Measurements from ENCODE around the gene ENTREP3. TPM values are rescaled to one million over a fixed set of nuclear protein-coding genes. Genes with fewer than 3 reads are reported as not detected.

ENTREP3 gene
- total RNA-seq, 2 experiments from 2014 or later, result 9.1 to 59.3 TPM

DNA sequence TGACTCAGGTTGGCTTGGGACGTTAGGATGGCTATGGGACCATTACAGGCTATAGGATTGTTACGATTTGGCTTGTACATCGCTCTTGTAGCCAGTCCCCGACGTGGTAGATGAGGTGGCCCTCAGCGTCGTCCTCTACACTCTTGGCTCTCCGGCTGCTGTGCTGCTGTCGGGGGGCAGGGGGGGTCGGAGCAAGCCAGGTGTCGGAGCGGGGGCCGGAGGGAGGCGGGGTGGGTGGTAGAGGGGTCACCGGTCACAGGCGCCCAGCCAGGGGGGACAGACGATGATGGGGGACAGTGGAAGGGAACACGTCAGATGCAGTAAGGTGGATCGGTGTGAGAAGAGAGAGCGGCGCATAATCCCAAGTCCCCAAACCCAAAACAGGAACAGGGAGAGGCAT is 13.3 kb upstream of the ENTREP3 start:
- Histone ChIP-seq H2AFZ (ENCODE audit: low read length) (no peak overlapping the region), H3K27ac (ENCODE audit: low read depth, low read length, poor library complexity, severe bottlenecking) (no peak overlapping the region), H3K4me2 (ENCODE audit: low read length) (no peak overlapping the region), H4K20me1 (ENCODE audit: insufficient read depth, low read length) (peaks cover 4% of the 10 kb centered on the region; the same call in 1 of the 2 replicates), H3K79me2 (ENCODE audit: insufficient read depth, low read depth, low read length) (peaks cover 29% of the 10 kb centered on the region), H3K36me3 (ENCODE audit: insufficient read depth, low read length) (peaks cover 78% of the 10 kb centered on the region), H3K9me2 (ENCODE audit: insufficient read depth, low read length) (no peaks in the 10 kb centered on the region), H3K4me1 (ENCODE audit: insufficient read depth, low read length, poor library complexity, severe bottlenecking) (peaks cover 13% of the 10 kb centered on the region), H3K4me3 (ENCODE audit: low read depth, low read length, poor library complexity, severe bottlenecking) (no peak overlapping the region), H3K9me3 (ENCODE audit: low read length) (no peaks in the 10 kb centered on the region)
- TF ChIP-seq EZH2phosphoT487 (IDR thresholded peaks at IDR 0.05; ENCODE audit: borderline replicate concordance, low read depth, low read length), result no peak
- TF ChIP-seq, protein P1, sequence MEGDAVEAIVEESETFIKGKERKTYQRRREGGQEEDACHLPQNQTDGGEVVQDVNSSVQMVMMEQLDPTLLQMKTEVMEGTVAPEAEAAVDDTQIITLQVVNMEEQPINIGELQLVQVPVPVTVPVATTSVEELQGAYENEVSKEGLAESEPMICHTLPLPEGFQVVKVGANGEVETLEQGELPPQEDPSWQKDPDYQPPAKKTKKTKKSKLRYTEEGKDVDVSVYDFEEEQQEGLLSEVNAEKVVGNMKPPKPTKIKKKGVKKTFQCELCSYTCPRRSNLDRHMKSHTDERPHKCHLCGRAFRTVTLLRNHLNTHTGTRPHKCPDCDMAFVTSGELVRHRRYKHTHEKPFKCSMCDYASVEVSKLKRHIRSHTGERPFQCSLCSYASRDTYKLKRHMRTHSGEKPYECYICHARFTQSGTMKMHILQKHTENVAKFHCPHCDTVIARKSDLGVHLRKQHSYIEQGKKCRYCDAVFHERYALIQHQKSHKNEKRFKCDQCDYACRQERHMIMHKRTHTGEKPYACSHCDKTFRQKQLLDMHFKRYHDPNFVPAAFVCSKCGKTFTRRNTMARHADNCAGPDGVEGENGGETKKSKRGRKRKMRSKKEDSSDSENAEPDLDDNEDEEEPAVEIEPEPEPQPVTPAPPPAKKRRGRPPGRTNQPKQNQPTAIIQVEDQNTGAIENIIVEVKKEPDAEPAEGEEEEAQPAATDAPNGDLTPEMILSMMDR (conservative IDR thresholded peaks at IDR 0.05; ENCODE audit: low read length), result no peak
- ChIA-PET POLR2A (no interaction called here), CTCF (ENCODE audit: unreplicated experiment) (no interaction called here)
- BruUV-seq (replicated peaks), result no TSS peak
- no peak for DNase-seq (ENCODE audit: low spot score)
- intact Hi-C loops (cut with micrococcal nuclease; ENCODE audit: unreplicated experiment), result no loop called here

DNA sequence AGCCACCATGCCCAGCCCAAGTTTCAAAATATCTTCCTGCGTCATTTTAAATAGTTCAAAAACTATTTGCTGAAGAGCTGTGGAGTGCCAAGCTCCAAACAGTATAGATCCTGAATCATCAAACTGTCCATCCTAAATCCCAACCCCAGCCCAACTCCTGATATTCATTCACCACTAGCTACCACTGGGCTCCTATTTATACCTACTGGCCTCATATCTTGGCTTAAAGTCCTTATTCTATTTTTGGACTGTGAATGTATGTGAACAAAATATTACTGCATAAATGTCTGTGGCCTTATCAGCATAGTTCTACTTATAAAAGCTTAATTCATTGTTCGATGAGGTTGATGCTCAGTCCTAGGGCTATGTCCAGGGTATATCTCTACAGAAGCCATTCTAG is 12.1 kb upstream of the ENTREP3 start:
- ChIA-PET POLR2A (interaction anchor here (0.6 kb wide), 1 partner anchor 15 kb away, joined by 4 read pairs; no protein-coding TSS in a partner anchor), CTCF (ENCODE audit: unreplicated experiment) (no interaction called here)
- Histone ChIP-seq H3K79me2 (ENCODE audit: insufficient read depth, low read depth, low read length) (peaks cover 22% of the 10 kb centered on the region), H3K4me3 (ENCODE audit: low read depth, low read length, poor library complexity, severe bottlenecking) (no peak overlapping the region), H4K20me1 (ENCODE audit: insufficient read depth, low read length) (peaks cover 4% of the 10 kb centered on the region; the same call in 1 of the 2 replicates), H3K9me3 (ENCODE audit: low read length) (no peaks in the 10 kb centered on the region), H3K27ac (ENCODE audit: low read depth, low read length, poor library complexity, severe bottlenecking) (no peak overlapping the region), H3K9me2 (ENCODE audit: insufficient read depth, low read length) (no peaks in the 10 kb centered on the region), H2AFZ (ENCODE audit: low read length) (no peak overlapping the region), H3K4me1 (ENCODE audit: insufficient read depth, low read length, poor library complexity, severe bottlenecking) (peaks cover 18% of the 10 kb centered on the region), H3K4me2 (ENCODE audit: low read length) (no peak overlapping the region), H3K36me3 (ENCODE audit: insufficient read depth, low read length) (peaks cover 91% of the 10 kb centered on the region)
- no TSS peak for BruUV-seq (replicated peaks)
- intact Hi-C loops (cut with micrococcal nuclease; ENCODE audit: unreplicated experiment), result no loop called here
- DNase-seq (ENCODE audit: low spot score), result no peak
- TF ChIP-seq EZH2phosphoT487 (IDR thresholded peaks at IDR 0.05; ENCODE audit: borderline replicate concordance, low read depth, low read length), result no peak
- TF ChIP-seq, protein P1 (conservative IDR thresholded peaks at IDR 0.05; ENCODE audit: low read length), result no peak

GRCh38 chr1:155266553-155266952 is 11.3 kb upstream of the ENTREP3 start:
- CTCF ChIA-PET (ENCODE audit: unreplicated experiment), result no interaction called here
- Histone ChIP-seq H3K4me3 (ENCODE audit: low read depth, low read length, poor library complexity, severe bottlenecking) (no peak overlapping the region), H3K9me2 (ENCODE audit: insufficient read depth, low read length) (no peaks in the 10 kb centered on the region), H4K20me1 (ENCODE audit: insufficient read depth, low read length) (peaks cover 2% of the 10 kb centered on the region; the same call in 1 of the 2 replicates), H3K27ac (ENCODE audit: low read depth, low read length, poor library complexity, severe bottlenecking) (no peak overlapping the region), H3K36me3 (ENCODE audit: insufficient read depth, low read length) (peaks cover 88% of the 10 kb centered on the region), H2AFZ (ENCODE audit: low read length) (no peak overlapping the region), H3K4me1 (ENCODE audit: insufficient read depth, low read length, poor library complexity, severe bottlenecking) (peaks cover 10% of the 10 kb centered on the region), H3K4me2 (ENCODE audit: low read length) (no peak overlapping the region), H3K79me2 (ENCODE audit: insufficient read depth, low read depth, low read length) (peaks cover 17% of the 10 kb centered on the region), H3K9me3 (ENCODE audit: low read length) (no peaks in the 10 kb centered on the region)
- no TSS peak for BruUV-seq (replicated peaks)
- POLR2A ChIA-PET, result interaction anchor here (0.6 to 1.3 kb wide), 2 partner anchors 14 to 94 kb away, joined by 3 to 4 read pairs; no protein-coding TSS in a partner anchor
- DNase-seq (ENCODE audit: low spot score), result no peak
- intact Hi-C loops (cut with micrococcal nuclease; ENCODE audit: unreplicated experiment), result no loop called here
- TF ChIP-seq, protein P1 (conservative IDR thresholded peaks at IDR 0.05; ENCODE audit: low read length), result no peak
- no peak for TF ChIP-seq EZH2phosphoT487 (IDR thresholded peaks at IDR 0.05; ENCODE audit: borderline replicate concordance, low read depth, low read length)
